Mesenchymal stem cell (in vitro differentiated cells and primary cell): ENCODE data around the gene BABAM2.

Experiments
- DNase-seq: peaks from one replicate; pipeline ENCODE4 v3.0.0-alpha.2; 2013
- H2AFZ ChIP-seq: one replicate; pipeline ENCODE4 v1.6.1; 2013; ENCODE audit warnings: low read depth, mild to moderate bottlenecking, control low read depth, inconsistent platforms, low read length, moderate library complexity
- H2AK5ac ChIP-seq: 2 replicates; pipeline ENCODE4 v1.6.1; 2013; ENCODE audit warnings: low read length, moderate library complexity, mild to moderate bottlenecking, inconsistent platforms; ENCODE audit not compliant: severe bottlenecking
- H2BK120ac ChIP-seq: one replicate; pipeline ENCODE4 v1.6.1; 2013; ENCODE audit warnings: low read depth, mild to moderate bottlenecking, inconsistent platforms, low read length, moderate library complexity
- H2BK12ac ChIP-seq, 2 experiments: one replicate each; pipeline ENCODE4 v1.6.1; 2013; ENCODE audit warnings: inconsistent platforms in 2 of 2, low read length in 2 of 2, mild to moderate bottlenecking in 2 of 2, moderate library complexity in 2 of 2, control low read depth in 1 of 2
- H2BK15ac ChIP-seq: one replicate; pipeline ENCODE4 v1.6.1; 2013; ENCODE audit warnings: mild to moderate bottlenecking, low read depth, inconsistent platforms; ENCODE audit not compliant: poor library complexity, severe bottlenecking
- H2BK5ac ChIP-seq: 2 replicates; pipeline ENCODE4 v1.6.1; 2013; ENCODE audit warnings: low read depth, mild to moderate bottlenecking, low read length, control low read depth, inconsistent platforms; ENCODE audit not compliant: poor library complexity, severe bottlenecking
- H3K14ac ChIP-seq, 2 experiments: one replicate each; pipeline ENCODE4 v1.6.1; 2013; ENCODE audit warnings: inconsistent platforms in 2 of 2, low read length in 2 of 2, control low read depth in 1 of 2, mild to moderate bottlenecking in 1 of 2, moderate library complexity in 1 of 2
- H3K18ac ChIP-seq, 2 experiments: one replicate each; pipeline ENCODE4 v1.6.1; 2013; ENCODE audit warnings: inconsistent platforms in 2 of 2, low read length in 2 of 2, control low read depth in 1 of 2, low read depth in 1 of 2, mild to moderate bottlenecking in 1 of 2
- H3K23ac ChIP-seq, 2 experiments: one replicate each; pipeline ENCODE4 v1.6.1; 2013; ENCODE audit warnings: inconsistent platforms in 2 of 2, low read length in 2 of 2, mild to moderate bottlenecking in 2 of 2, moderate library complexity in 2 of 2, control low read depth in 1 of 2
- H3K27ac ChIP-seq: 2 replicates; pipeline ENCODE4 v1.5.1; 2013; ENCODE audit warnings: mild to moderate bottlenecking, moderate library complexity, low read length, control low read depth, inconsistent platforms; ENCODE audit not compliant: poor library complexity, severe bottlenecking
- H3K27me3 ChIP-seq, 2 experiments: 2 replicates each; pipeline versions ENCODE4 v1.6.1 to v1.7.0; 2013; ENCODE audit warnings: low read length in 2 of 2, mild to moderate bottlenecking in 2 of 2, moderate library complexity in 2 of 2, control low read depth in 1 of 2, inconsistent platforms in 1 of 2; ENCODE audit not compliant: control insufficient read depth in 1 of 2, insufficient read depth in 1 of 2
- H3K36me3 ChIP-seq, 2 experiments: 2 replicates each; pipeline versions ENCODE4 v1.6.1 to v1.7.0; 2013; ENCODE audit warnings: low read length in 2 of 2, control low read depth in 1 of 2, inconsistent platforms in 1 of 2, low read depth in 1 of 2, mild to moderate bottlenecking in 1 of 2; ENCODE audit not compliant: insufficient read depth in 2 of 2, control insufficient read depth in 1 of 2
- H3K4ac ChIP-seq, 2 experiments: one replicate each; pipeline ENCODE4 v1.6.1; 2013; ENCODE audit warnings: inconsistent platforms in 2 of 2, low read length in 2 of 2, mild to moderate bottlenecking in 2 of 2, moderate library complexity in 2 of 2, control low read depth in 1 of 2, low read depth in 1 of 2
- H3K4me1 ChIP-seq: 2 replicates; pipeline ENCODE4 v1.6.1; 2013; ENCODE audit warnings: low read depth, low read length, control low read depth; ENCODE audit not compliant: control insufficient read depth, insufficient read depth
- H3K4me2 ChIP-seq: 2 replicates; pipeline ENCODE4 v1.6.1; 2013; ENCODE audit warnings: low read length, mild to moderate bottlenecking, inconsistent platforms; ENCODE audit not compliant: poor library complexity, severe bottlenecking
- H3K4me3 ChIP-seq, 2 experiments: 2 replicates each; pipeline versions ENCODE4 v1.5.1 to v1.7.0; 2013; ENCODE audit warnings: low read length in 2 of 2, mild to moderate bottlenecking in 2 of 2, control low read depth in 1 of 2, low read depth in 1 of 2; ENCODE audit not compliant: insufficient read depth in 1 of 2
- H3K79me1 ChIP-seq: replicated peaks from 2 replicates; pipeline ENCODE4 v1.6.1; 2013; ENCODE audit warnings: mild to moderate bottlenecking, control low read depth, low read length, inconsistent platforms; ENCODE audit not compliant: poor library complexity, severe bottlenecking
- H3K9ac ChIP-seq: 2 replicates; pipeline ENCODE4 v1.7.0; 2013; ENCODE audit warnings: mild to moderate bottlenecking, low read length, moderate library complexity
- H3K9me3 ChIP-seq: 2 replicates; pipeline ENCODE4 v1.7.0; 2013; ENCODE audit warnings: mild to moderate bottlenecking, low read length; ENCODE audit not compliant: control insufficient read depth
- H4K8ac ChIP-seq: one replicate; pipeline ENCODE4 v1.6.1; 2013; ENCODE audit warnings: inconsistent platforms, mild to moderate bottlenecking, low read length, moderate library complexity
- H4K91ac ChIP-seq: one replicate; pipeline ENCODE4 v1.6.1; 2013; ENCODE audit warnings: mild to moderate bottlenecking, low read length, inconsistent platforms
- WGBS: methylation state at CpG from one replicate; pipeline ENCODE4 v1.1.7; 2013; ENCODE audit warnings: mixed read lengths; 5-methylcytosine and 5-hydroxymethylcytosine counted together

Gene BABAM2

GRCh38 chr2:28084564-28084963, 194.0 kb downstream of the BABAM2 start:
- Histone ChIP-seq H3K79me1 (peaks cover 11% of the 10 kb centered on the region), H2AK5ac (no peak overlapping the region), H4K91ac (no peak overlapping the region), H4K8ac (no peak overlapping the region), H3K4me3 (no peak overlapping the region), H3K18ac (no peak overlapping the region), H3K4me1 (peaks cover 6% of the 10 kb centered on the region), H3K27me3 (no peaks in the 10 kb centered on the region), H3K4ac (no peak overlapping the region), H3K14ac (no peak overlapping the region), H3K23ac (no peak overlapping the region), H3K27ac (no peak overlapping the region), H3K4me2 (no peak overlapping the region), H2BK120ac (no peak overlapping the region), H3K36me3 (no peaks in the 10 kb centered on the region), H3K9me3 (no peaks in the 10 kb centered on the region), H2AFZ (no peak overlapping the region), H2BK5ac (no peak overlapping the region), H2BK12ac (no peak overlapping the region), H3K9ac (no peak overlapping the region), H2BK15ac (no peak overlapping the region)
- WGBS = 81% methylated on average over 2 of the region's 4 CpGs
- DNase-seq = no peak

- Histone ChIP-seq H3K36me3 (no peaks in the 10 kb centered on the region), H2BK120ac (no peak overlapping the region), H3K4ac (no peak overlapping the region), H4K8ac (no peak overlapping the region), H2BK5ac (no peak overlapping the region), H4K91ac (no peak overlapping the region), H2AK5ac (no peak overlapping the region), H3K9me3 (no peaks in the 10 kb centered on the region), H3K23ac (no peak overlapping the region), H3K4me2 (no peak overlapping the region), H2BK15ac (no peak overlapping the region), H3K79me1 (peaks cover 11% of the 10 kb centered on the region), H2AFZ (no peak overlapping the region), H3K27me3 (no peaks in the 10 kb centered on the region), H3K14ac (no peak overlapping the region), H3K4me3 (no peak overlapping the region), H3K4me1 (peaks cover 6% of the 10 kb centered on the region), H3K9ac (no peak overlapping the region), H3K27ac (no peak overlapping the region), H2BK12ac (no peak overlapping the region), H3K18ac (no peak overlapping the region)
- WGBS = no CpG with 5 or more reads among the region's 2 CpGs
- DNase-seq = no peak
Measured at GRCh38 chr2:28085201-28085600, 194.7 kb downstream of the BABAM2 start.

- H4K8ac ChIP-seq = no peak overlapping the region
- H3K18ac ChIP-seq = no peak overlapping the region
- no peaks in the 10 kb centered on the region for H3K9me3 ChIP-seq
- H3K4ac ChIP-seq = no peak overlapping the region
- H3K23ac ChIP-seq = no peak overlapping the region
- H3K14ac ChIP-seq = no peak overlapping the region
- H3K36me3 ChIP-seq = no peaks in the 10 kb centered on the region
- no peak overlapping the region for H3K4me3 ChIP-seq
- no peak overlapping the region for H2BK12ac ChIP-seq
- H2BK120ac ChIP-seq = no peak overlapping the region
- peaks cover 11% of the 10 kb centered on the region for H3K79me1 ChIP-seq
- peaks cover 3% of the 10 kb centered on the region for H3K4me1 ChIP-seq
- 100% methylated on average over 1 of the region's 3 CpGs for WGBS
- no peak overlapping the region for H2AFZ ChIP-seq
- no peak overlapping the region for H3K4me2 ChIP-seq
- no peak overlapping the region for H3K27ac ChIP-seq
- no peak overlapping the region for H4K91ac ChIP-seq
- no peak overlapping the region for H2BK5ac ChIP-seq
- H2AK5ac ChIP-seq = no peak overlapping the region
- H3K9ac ChIP-seq = peak overlapping the region; percentile 31
- no peak for DNase-seq
- H2BK15ac ChIP-seq = no peak overlapping the region
- H3K27me3 ChIP-seq = no peaks in the 10 kb centered on the region
Measured at GRCh38 chr2:28086611-28087010, 196.1 kb downstream of the BABAM2 start.

GRCh38 chr2:28088970-28089369, 198.4 kb downstream of the BABAM2 start:
- H2BK15ac ChIP-seq = no peak overlapping the region
- H3K14ac ChIP-seq = no peak overlapping the region
- DNase-seq = peak; percentile 21
- H4K91ac ChIP-seq = no peak overlapping the region
- H3K4me2 ChIP-seq = no peak overlapping the region
- H2AFZ ChIP-seq = no peak overlapping the region
- H2AK5ac ChIP-seq = no peak overlapping the region
- no peak overlapping the region for H3K23ac ChIP-seq
- WGBS = 92% methylated on average over 2 of the region's 4 CpGs
- H3K27me3 ChIP-seq = no peaks in the 10 kb centered on the region
- H3K4me3 ChIP-seq = no peak overlapping the region
- H3K79me1 ChIP-seq = peaks cover 7% of the 10 kb centered on the region
- peak overlapping the region; percentile 2 for H3K27ac ChIP-seq
- peaks cover 3% of the 10 kb centered on the region for H3K4me1 ChIP-seq
- no peaks in the 10 kb centered on the region for H3K9me3 ChIP-seq
- H3K36me3 ChIP-seq = no peaks in the 10 kb centered on the region
- no peak overlapping the region for H3K4ac ChIP-seq
- no peak overlapping the region for H2BK5ac ChIP-seq
- H3K9ac ChIP-seq = no peak overlapping the region
- no peak overlapping the region for H2BK12ac ChIP-seq
- H3K18ac ChIP-seq = no peak overlapping the region
- H2BK120ac ChIP-seq = no peak overlapping the region
- no peak overlapping the region for H4K8ac ChIP-seq
